Right ventricle myocardium inferior (tissue), 1 donor: ENCODE measurements around the gene SDF2L1. TPM values are rescaled to one million over a fixed set of nuclear protein-coding genes. Genes with fewer than 3 reads are reported as not detected.

Experiments used
- microRNA-seq: library from miRNA; unstranded; fragments of <30 nt; microRNA quantifications from one replicate; pipeline ENCODE4 v1.2.0, GENCODE V29; 2020
- total RNA-seq: library from RNA; stranded (reverse); fragmentation: NEBNext Ultra II Directional; extraction: Animal tissue kit (Norgen Biotek cat#: 25700); gene quantifications from one replicate; pipeline ENCODE4 v1.2.1, GENCODE V29; 2021
- donor health status: DM: no; HTN: yes; CAD: no; lungs with severe emphysema.

The SDF2L1 gene
- total RNA-seq, 1 donor from 2014 or later: 20.7 TPM

Small RNA genes lying within 50 kb of the gene (microRNA-seq; reads per million reads assigned to microRNA genes)
- gene MIR130B: 231 reads per million, percentile 62 among the genes with 10 or more reads in this experiment
- gene MIR301B: 6.1 reads per million, percentile 15 among the genes with 10 or more reads in this experiment

Other genes starting within 250 kb of the SDF2L1 start
- gene HIC2, start 224.9 kb upstream of the SDF2L1 start, total RNA-seq: 1.4 TPM
- 1.2 TPM for gene TMEM191C, start 174.9 kb upstream of the SDF2L1 start, total RNA-seq
- not detected for gene RIMBP3C, start 90.8 kb upstream of the SDF2L1 start, total RNA-seq
- 51.0 TPM for gene UBE2L3, start 74.6 kb upstream of the SDF2L1 start, total RNA-seq
- 5.4 TPM for gene YDJC, start 12.3 kb upstream of the SDF2L1 start, total RNA-seq
- gene CCDC116, start 9.5 kb upstream of the SDF2L1 start, total RNA-seq: 0.16 TPM
- gene PPIL2, start 23.7 kb downstream of the SDF2L1 start, total RNA-seq: 24.5 TPM
- 4.4 TPM for gene YPEL1, start 93.5 kb downstream of the SDF2L1 start, total RNA-seq
- 79.2 TPM for gene MAPK1, start 225.3 kb downstream of the SDF2L1 start, total RNA-seq